COLO668 (cell line): ENCODE measurements around the gene SLC4A7.
A peak's percentile ranks its signal among the peaks of the same experiment; 100 is the strongest.
"Not testable (repeated sequence)": the region's sequence is repeated elsewhere in the genome, so short reads cannot be mapped to it uniquely, and the experiment has no call there.

Source experiments
- DNase-seq: peaks from one replicate; lab custom pipeline; 2025; ENCODE audit not compliant: unreplicated experiment; lab: John Stamatoyannopoulos, UW

Gene SLC4A7

GRCh38 chr3:27366062-27366591 is 118.1 kb downstream of the SLC4A7 start:
- DNase-seq = no peak

DNA sequence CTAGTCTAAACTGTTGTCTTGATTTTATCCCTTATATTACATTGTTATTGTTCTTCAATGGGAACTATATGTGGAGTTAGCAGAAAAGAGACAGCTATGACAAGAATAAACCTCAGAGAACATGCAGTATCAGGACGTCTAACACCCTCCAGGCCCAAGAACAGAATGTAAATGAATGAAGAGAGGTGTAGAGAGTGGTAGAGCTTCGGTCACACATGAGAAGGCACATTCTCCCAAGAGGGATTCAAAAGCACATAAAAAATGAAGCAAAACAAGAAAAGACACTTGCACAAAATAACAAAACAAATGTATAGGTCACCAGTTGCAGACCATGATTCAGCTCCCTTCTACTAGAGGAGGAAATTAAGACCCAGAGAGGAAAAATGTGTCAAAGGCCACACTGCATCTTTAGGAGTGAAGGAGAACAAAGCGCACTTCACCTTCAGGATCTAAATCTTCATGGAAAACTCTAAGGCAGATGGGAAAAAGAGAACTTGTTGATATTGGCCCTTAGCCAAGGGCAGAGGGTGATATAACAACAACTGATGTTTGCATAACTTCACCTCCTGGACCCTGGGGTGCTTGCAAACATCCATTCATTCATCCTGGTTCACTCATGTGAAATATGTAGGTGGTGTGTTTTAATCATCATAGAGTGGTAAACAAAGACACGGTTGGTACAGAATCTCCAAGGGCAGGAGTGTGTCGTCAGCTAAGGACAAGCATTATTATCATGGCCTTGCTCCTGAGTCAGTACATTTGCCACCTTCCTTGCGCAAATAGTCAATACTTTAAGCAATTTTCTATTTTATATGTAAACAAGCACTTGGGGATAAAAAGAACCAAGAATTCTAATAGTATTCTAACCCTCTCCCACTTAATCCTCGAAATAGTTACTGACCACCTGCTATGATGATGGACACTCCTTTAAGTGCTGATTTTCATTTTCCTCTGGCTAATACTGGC is 123.8 kb downstream of the SLC4A7 start:
- peak; percentile 68 for DNase-seq

- DNase-seq = no peak
Observed at GRCh38 chr3:27358372-27358771, 125.8 kb downstream of the SLC4A7 start.

- DNase-seq = peak; percentile 30
Observed at GRCh38 chr3:27357665-27358258, 126.4 kb downstream of the SLC4A7 start.

GRCh38 chr3:27356976-27357375 is 127.2 kb downstream of the SLC4A7 start:
- DNase-seq = no peak

DNA sequence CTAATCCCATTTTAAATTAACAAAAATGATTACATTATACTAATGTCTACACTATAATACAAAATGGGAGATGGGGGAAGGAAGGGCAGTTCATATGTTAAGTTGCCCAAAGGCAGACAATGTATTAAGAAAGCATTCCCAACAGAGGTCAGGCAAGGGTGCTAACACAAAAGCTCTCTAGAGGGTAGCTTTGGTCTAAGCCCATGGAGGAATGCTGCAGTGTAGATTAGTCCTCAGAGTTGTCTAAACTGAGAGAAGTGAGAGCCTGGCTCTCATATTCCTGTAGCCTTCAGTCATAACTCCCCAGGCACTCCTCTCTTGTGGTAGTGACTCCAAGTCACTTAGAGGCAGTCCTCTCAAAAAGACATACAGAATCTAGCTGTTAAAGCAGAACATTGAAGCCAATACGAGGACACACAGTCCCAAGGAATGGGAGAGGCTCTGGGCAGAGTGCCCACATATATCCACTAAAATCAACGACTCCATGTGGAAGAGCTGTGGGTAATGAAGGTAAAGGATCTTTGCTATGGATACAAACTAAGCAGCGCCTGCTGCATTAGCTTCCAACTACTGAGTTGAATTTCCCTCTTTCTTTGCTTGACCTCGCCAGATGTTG is 129.5 kb downstream of the SLC4A7 start:
- DNase-seq = no peak

- DNase-seq = no peak
Observed at GRCh38 chr3:27354161-27354560, 130.0 kb downstream of the SLC4A7 start.

DNA sequence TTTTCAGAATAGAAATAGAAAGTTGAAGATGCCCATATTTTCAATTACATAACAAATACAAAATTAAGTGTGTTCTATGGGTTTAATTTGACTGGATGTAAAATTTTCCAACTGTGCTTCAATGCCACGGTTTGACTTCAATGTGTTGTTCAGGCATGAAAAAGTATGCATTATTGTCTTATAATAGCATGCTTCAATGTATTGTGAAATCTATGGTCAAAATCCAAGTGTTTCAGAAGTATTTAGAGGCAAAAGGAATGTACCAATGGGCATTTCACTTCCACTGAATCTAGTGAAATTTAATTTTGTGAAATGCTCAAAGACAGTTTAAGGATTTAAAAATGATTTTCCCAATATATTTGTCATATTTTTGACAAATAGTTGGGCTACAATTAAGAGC is 131.0 kb downstream of the SLC4A7 start:
- DNase-seq = no peak

- no peak for DNase-seq
Observed at GRCh38 chr3:27352047-27352446, 132.1 kb downstream of the SLC4A7 start.

DNA sequence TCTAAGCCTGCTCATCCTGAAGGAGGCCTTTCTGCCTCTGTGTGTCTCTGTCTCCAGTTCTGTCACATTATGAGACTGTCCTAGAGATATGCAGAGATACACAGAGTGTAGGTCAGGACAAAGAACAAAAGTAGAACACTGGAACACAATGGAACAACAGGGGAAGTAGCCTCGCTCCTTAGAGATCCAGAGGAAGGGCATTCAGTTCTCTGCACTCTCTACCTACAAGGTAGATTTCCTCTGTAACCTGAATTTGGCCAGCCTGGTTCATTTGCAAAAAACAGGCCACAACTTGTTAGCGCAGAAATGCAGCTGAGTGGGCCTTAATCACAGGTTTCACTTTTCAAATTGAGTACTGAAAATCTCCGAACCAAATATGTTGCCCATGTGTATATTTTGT is 134.4 kb downstream of the SLC4A7 start:
- no peak for DNase-seq

- DNase-seq = no peak
Observed at GRCh38 chr3:27345959-27346865, 138.0 kb downstream of the SLC4A7 start.

DNA sequence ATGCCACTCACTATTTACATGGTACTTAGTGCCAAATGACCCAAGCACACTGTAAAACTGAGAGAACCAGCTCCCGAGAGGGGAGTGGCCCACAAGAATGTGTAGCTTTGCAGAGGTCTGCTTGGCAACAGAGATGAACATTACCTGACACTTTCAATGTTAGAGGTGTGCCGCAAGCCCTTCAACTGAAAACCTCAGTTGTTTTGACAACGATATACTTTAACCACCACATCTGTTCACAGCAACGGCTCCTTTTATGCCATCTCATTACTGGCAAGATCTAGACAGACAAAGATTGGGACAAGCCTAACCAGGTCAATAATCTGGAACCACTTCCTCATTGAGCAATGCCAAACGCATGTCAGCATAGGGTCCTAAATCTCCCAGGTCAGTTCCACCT is 138.7 kb downstream of the SLC4A7 start:
- DNase-seq = peak; percentile 38

DNA sequence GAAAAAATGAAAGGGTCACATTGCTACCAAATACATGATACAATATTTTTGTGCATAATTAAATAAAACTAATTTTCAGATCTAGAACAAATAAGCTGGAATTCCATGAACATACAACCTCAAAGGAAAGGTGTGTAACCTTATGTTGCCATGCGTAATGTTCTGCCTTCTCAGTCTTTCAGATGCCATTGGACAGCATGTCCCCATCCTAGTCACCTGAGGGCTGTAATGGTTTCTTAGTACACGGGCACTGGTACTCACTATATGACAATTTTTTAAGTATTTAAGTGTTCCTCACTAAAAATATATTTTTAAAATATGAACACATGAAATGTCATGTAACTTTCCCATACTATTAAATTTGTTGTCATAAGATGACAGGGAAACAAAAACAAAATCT is 139.1 kb downstream of the SLC4A7 start:
- DNase-seq = no peak

DNA sequence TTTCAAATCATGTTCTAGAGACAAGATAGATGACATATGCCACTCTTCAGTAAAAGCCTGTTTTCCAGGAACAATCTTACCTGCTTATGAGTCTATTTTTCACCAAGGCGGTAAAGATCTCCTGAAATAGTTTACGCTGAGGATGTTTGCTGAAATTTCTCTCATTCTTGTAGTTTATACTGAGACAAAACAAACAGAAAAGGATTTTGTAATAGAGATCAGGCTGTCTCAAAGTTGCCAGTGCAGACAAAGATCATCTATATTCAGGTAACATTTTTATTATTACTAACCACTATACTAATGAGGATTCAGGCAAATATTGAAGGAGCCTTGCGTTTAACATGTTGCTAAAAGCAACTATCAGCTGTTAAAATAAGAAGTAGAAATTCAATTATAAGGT is 140.0 kb downstream of the SLC4A7 start:
- DNase-seq = no peak

DNA sequence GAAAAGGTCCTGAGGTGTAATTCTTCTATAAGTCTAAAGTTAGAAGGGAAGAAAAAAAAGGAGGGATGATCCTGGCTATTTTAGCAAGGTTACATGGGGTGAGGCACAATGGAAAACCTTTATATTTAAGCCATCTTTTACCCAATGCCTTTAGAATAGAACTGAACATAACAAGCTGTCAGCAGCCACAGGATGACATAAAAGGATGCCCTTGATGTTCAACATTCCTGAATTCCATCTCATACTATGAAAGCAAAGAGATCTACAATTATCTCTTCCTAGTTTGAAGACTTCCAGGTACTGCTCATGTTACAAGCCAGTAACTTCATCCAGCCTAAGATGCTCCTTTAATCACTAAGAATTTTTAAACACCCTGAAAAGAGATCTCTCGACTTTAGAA is 141.9 kb downstream of the SLC4A7 start:
- no peak for DNase-seq

DNA sequence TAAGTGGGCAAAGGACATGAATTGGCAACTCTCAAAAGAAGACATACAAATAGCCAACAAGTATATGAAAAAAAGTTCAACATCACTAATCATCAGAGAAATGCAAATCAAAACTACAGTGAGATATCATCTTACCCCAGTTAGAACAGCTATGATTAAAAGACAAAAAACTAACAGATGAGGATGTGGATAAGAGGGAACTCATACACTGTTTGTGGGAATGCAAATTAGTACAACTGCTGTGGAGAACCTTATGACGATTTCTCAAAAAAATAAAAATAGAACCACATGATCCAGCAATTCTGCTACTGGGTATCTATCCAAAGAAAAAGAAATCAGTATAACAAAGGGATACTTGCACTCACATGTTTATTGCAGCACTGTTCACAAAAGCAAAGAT is 143.7 kb downstream of the SLC4A7 start:
- no peak for DNase-seq

GRCh38 chr3:27335571-27335970 is 148.6 kb downstream of the SLC4A7 start:
- no peak for DNase-seq

- DNase-seq = no peak
Observed at GRCh38 chr3:27333843-27334242, 150.3 kb downstream of the SLC4A7 start.

DNA sequence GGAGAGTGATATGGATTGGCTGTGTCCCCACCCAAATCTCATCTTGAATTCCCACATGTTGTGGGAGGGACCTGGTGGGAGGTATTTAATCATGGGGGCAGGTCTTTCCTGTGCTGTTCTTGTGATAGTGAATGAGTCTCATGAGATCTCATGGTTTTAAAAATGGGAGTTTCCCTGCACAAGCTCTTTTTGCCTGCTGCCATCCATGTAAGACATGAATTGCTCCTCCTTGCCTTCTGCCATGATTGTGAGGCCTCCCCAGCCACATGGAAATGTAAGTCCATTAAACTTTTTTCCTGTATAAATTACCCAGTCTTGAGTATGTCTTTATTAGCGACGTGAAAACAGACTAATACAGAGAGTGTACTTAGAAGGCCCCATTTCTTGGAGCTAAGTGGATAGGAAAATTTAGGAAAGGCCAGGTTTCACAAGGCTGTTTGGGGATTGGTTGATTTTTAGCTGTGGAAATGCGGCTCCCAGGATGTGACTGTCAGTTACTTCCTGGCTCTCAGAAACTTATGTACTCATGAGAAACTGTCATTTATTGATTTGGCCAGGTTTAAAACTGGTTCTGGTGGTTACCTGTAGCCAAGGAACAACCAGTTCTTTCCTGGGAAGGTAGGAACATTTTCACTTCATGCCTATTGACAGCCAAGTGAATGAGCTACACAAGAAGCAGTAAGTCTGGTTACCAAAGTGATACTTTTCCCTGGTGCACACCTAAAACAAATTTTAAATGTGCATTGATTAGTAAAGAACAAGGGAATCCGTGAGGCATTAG is 155.0 kb downstream of the SLC4A7 start:
- DNase-seq = not testable (repeated sequence)
